ENCODE data around the gene B4GALT1.

DNA sequence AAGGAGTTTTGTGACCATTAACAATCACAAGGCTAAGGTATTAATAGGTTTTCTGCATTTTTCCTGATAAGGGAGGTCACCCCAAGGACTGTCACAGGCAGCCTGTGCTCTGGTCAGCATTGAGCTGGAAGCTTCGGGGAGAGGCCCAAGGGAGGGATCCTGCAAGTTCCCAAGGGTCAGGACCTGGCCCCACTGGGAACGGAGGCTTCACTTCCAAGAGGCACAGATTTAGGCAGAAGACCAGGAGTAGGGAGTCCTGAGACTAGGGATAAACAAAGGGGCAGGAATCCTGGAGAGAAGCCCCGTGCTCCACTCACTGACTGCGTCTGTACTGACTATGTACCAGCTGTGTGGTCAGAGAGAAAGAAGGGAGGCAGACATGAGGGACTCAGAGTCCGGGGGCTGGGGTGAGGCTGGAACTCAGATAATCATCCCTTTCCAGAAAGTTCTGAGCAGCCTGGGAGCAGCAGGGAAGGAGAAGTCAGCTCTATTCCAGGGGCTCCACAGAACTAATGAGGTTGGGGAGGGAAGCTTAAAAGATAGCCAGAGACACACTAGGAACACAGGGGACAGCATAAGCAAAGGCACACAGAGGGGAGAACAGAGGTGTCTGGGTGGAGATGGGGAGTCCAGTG lies 37.8 kb downstream of the B4GALT1 start:
- TF ChIP-seq POLR2A (IDR thresholded peaks at IDR 0.05; ENCODE audit: low read depth, low read length) = no peak; the same call in 1 of the 2 replicates
- no peak for TF ChIP-seq POLR2AphosphoS5 (IDR thresholded peaks at IDR 0.05; ENCODE audit: low read depth, low read length)
- no peak for TF ChIP-seq TAF1 (IDR thresholded peaks at IDR 0.05; ENCODE audit: borderline replicate concordance, low read depth, low read length)

All from GM12892 (cell line).